ENCODE data around the gene MLST8.

DNA sequence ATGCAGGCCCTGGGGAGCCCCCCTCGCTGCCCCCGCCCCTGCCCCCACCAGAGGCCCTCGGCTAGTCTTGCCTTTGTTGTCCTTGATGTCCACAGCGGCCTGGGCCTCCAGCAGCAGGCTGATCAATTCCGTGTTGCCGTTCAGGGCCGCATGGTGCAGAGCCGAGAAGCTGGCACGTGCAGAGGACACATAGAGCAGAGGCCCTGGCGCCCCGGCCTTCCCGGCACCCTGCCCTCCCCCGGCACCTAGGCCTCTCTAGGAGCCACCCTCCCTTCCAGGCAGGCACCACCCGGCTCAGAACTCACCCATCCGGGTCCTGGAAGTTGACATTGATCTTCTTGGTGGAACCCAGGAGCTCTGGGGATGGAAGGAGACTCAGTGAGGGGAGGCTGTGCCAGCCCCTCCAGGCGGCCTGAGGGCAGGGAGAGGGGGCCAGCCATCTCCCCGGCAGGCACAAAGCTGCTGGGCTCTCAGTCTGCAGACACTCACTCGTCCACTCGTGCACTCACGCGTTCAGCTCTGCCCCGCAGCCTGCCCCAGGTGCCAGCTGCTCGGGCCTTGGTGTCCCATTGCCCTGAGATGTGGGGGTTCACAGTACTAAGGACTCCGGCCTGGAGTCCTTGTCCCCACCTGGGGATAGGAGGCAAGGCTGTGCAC is 15.1 kb upstream of the MLST8 start:
- TF ChIP-seq CTCF (IDR thresholded peaks at IDR 0.05) (no peak), POLR2A (IDR thresholded peaks at IDR 0.05) (no peak)

Data from thyroid gland (tissue), 4 donors.